Activated T-cell treated with anti-CD3 and anti-CD28 coated beads, Interleukin-2, amount 50 U/mL, for 24 hours (primary cell): ENCODE data around the gene ZBTB17.
"Not testable (repeated sequence)": the region's sequence is repeated elsewhere in the genome, so short reads cannot be mapped to it uniquely, and the experiment has no call there.

ENCODE experiments used
- DNase-seq: peaks from one replicate; pipeline ENCODE4 v3.0.0-alpha.2; 2020
- H3K27ac Mint-ChIP-seq: 2 replicates; pipeline ENCODE4 v1.8.0; 2020; ENCODE audit warnings: mild to moderate bottlenecking, mixed read lengths
- H3K27me3 Mint-ChIP-seq: 2 replicates; pipeline ENCODE4 v1.8.0; 2020; ENCODE audit warnings: mixed read lengths
- H3K36me3 Mint-ChIP-seq: 2 replicates; pipeline ENCODE4 v1.8.0; 2020; ENCODE audit warnings: low read depth, mixed read lengths
- H3K4me1 Mint-ChIP-seq: 2 replicates; pipeline ENCODE4 v1.8.0; 2020; ENCODE audit warnings: low read depth, mixed read lengths
- H3K4me3 Mint-ChIP-seq: 2 replicates; pipeline ENCODE4 v1.8.0; 2020; ENCODE audit warnings: mild to moderate bottlenecking, moderate library complexity, mixed read lengths
- H3K9me3 Mint-ChIP-seq: 2 replicates; pipeline ENCODE4 v1.8.0; 2020; ENCODE audit warnings: mixed read lengths

Gene ZBTB17

DNA sequence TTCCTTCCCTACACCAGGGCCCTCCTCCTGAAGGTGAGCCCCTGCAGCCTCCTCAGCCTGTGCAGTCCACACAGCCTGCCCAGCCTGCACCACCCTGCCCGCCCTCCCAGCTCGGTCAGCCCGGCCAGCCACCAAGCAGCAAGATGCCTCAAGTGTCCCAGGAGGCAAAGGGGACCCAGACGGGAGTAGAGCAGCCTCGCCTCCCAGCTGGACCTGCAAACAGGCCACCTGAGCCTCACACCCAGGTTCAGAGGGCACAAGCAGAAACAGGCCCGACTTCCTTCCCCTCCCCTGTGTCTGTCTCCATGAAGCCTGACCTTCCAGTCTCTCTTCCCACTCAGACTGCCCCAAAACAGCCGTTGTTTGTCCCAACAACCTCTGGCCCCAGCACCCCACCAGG, 38.8 kb downstream of the ZBTB17 start:
- no peak overlapping the region for H3K4me3 Mint-ChIP-seq
- H3K4me1 Mint-ChIP-seq: peaks cover 13% of the 10 kb centered on the region
- H3K27me3 Mint-ChIP-seq: no peaks in the 10 kb centered on the region
- peak; percentile 29 for DNase-seq
- H3K27ac Mint-ChIP-seq: peak overlapping the region; percentile 95
- H3K9me3 Mint-ChIP-seq: no peaks in the 10 kb centered on the region
- peaks cover 99% of the 10 kb centered on the region for H3K36me3 Mint-ChIP-seq

DNA sequence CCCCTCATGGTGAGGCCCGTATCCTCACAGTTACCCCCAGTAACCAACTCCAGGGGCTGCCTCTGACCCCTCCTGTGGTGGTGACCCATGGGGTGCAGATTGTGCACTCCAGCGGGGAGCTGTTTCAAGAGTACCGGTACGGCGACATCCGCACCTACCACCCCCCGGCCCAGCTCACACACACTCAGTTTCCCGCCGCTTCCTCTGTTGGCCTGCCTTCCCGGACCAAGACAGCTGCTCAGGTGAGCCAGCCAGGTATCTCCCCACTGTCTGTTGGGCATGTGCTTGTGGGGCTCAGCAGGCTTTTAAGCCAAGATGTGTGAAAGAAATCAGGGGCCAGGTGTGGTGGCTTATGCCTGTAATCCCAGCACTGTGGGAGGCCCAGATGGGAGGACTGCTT, 39.9 kb downstream of the ZBTB17 start:
- Mint-ChIP-seq H3K36me3 (peaks cover 99% of the 10 kb centered on the region), H3K27me3 (no peaks in the 10 kb centered on the region), H3K9me3 (no peaks in the 10 kb centered on the region), H3K4me1 (peaks cover 13% of the 10 kb centered on the region), H3K4me3 (no peak overlapping the region), H3K27ac (peak overlapping the region; percentile 79)
- DNase-seq: no peak

DNA sequence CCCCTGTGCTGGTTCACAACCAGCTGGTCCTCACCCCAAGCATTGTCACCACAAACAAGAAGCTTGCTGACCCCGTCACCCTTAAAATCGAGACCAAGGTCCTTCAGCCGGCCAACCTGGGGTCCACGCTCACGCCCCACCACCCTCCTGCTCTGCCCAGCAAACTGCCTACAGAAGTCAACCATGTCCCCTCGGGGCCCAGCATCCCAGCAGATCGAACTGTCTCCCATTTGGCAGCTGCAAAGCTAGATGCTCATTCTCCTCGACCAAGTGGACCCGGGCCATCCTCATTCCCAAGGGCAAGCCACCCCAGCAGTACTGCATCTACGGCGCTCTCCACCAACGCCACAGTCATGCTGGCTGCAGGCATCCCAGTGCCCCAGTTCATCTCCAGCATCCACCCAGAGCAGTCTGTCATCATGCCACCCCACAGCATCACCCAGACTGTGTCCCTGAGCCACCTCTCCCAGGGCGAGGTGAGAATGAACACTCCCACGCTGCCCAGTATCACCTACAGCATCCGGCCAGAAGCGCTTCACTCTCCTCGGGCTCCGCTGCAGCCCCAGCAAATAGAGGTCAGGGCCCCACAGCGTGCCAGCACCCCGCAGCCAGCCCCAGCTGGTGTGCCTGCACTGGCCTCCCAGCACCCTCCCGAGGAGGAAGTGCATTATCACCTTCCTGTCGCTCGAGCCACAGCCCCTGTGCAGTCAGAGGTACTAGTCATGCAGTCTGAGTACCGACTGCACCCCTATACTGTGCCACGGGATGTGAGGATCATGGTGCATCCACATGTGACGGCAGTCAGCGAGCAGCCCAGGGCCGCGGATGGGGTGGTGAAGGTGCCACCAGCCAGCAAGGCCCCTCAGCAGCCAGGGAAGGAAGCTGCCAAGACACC, 40.6 kb downstream of the ZBTB17 start:
- no peaks in the 10 kb centered on the region for H3K9me3 Mint-ChIP-seq
- no peak overlapping the region for H3K4me3 Mint-ChIP-seq
- H3K27ac Mint-ChIP-seq: peak overlapping the region; percentile 32
- H3K36me3 Mint-ChIP-seq: peaks cover 99% of the 10 kb centered on the region
- peak; percentile 27 for DNase-seq
- H3K4me1 Mint-ChIP-seq: peaks cover 13% of the 10 kb centered on the region
- no peaks in the 10 kb centered on the region for H3K27me3 Mint-ChIP-seq

- Mint-ChIP-seq H3K27ac (peak overlapping the region; percentile 32), H3K4me3 (no peak overlapping the region), H3K27me3 (no peaks in the 10 kb centered on the region), H3K9me3 (no peaks in the 10 kb centered on the region), H3K4me1 (peaks cover 13% of the 10 kb centered on the region), H3K36me3 (peaks cover 99% of the 10 kb centered on the region)
- DNase-seq: no peak
Measured at GRCh38 chr1:15934211-15935055, 41.5 kb downstream of the ZBTB17 start.

DNA sequence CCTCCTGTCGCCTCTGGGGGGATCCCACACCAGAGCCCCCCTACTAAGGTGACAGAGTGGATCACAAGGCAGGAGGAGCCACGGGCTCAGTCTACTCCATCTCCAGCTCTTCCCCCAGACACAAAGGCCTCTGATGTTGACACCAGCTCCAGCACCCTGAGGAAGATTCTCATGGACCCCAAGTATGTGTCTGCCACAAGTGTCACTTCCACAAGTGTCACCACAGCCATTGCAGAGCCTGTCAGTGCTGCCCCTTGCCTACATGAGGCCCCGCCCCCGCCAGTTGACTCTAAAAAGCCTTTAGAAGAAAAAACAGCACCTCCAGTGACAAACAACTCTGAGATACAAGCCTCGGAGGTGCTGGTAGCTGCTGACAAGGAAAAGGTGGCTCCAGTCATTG, 42.2 kb downstream of the ZBTB17 start:
- DNase-seq: no peak
- Mint-ChIP-seq H3K36me3 (peaks cover 99% of the 10 kb centered on the region), H3K9me3 (no peaks in the 10 kb centered on the region), H3K27me3 (no peaks in the 10 kb centered on the region), H3K4me1 (peaks cover 13% of the 10 kb centered on the region), H3K4me3 (no peak overlapping the region), H3K27ac (peak overlapping the region; percentile 78)

DNA sequence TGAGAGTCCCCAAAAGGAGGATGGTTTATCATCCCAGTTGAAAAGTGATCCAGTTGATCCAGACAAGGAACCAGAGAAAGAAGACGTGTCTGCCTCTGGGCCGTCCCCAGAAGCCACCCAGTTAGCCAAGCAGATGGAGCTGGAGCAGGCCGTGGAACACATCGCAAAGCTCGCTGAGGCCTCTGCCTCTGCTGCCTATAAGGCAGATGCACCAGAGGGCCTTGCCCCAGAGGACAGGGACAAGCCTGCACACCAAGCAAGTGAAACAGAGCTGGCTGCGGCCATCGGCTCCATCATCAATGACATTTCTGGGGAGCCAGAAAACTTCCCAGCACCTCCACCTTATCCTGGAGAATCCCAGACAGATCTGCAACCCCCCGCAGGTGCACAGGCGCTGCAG, 43.3 kb downstream of the ZBTB17 start:
- Mint-ChIP-seq H3K9me3 (no peaks in the 10 kb centered on the region), H3K36me3 (peaks cover 99% of the 10 kb centered on the region), H3K4me1 (peaks cover 10% of the 10 kb centered on the region), H3K27me3 (no peaks in the 10 kb centered on the region), H3K4me3 (no peak overlapping the region), H3K27ac (peak overlapping the region; percentile 78)
- peak; percentile 26 for DNase-seq

GRCh38 chr1:15931884-15932283, 44.0 kb downstream of the ZBTB17 start:
- no peaks in the 10 kb centered on the region for H3K27me3 Mint-ChIP-seq
- H3K27ac Mint-ChIP-seq: peak overlapping the region; percentile 78
- H3K4me3 Mint-ChIP-seq: no peak overlapping the region
- peaks cover 6% of the 10 kb centered on the region for H3K4me1 Mint-ChIP-seq
- DNase-seq: no peak
- peaks cover 99% of the 10 kb centered on the region for H3K36me3 Mint-ChIP-seq
- H3K9me3 Mint-ChIP-seq: no peaks in the 10 kb centered on the region

DNA sequence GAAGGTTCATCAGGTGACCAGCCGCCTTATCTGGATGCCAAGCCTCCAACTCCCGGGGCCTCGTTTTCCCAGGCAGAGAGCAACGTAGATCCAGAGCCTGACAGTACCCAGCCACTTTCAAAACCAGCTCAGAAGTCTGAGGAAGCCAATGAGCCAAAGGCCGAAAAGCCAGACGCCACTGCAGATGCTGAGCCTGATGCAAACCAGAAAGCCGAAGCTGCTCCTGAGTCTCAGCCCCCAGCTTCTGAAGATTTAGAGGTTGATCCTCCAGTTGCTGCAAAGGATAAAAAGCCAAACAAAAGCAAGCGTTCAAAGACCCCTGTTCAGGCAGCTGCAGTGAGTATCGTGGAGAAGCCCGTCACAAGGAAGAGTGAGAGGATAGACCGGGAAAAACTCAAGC, 44.5 kb downstream of the ZBTB17 start:
- H3K4me3 Mint-ChIP-seq: no peak overlapping the region
- peak overlapping the region; percentile 27 for H3K27ac Mint-ChIP-seq
- no peaks in the 10 kb centered on the region for H3K27me3 Mint-ChIP-seq
- H3K4me1 Mint-ChIP-seq: peaks cover 6% of the 10 kb centered on the region
- H3K36me3 Mint-ChIP-seq: peaks cover 99% of the 10 kb centered on the region
- no peak for DNase-seq
- H3K9me3 Mint-ChIP-seq: no peaks in the 10 kb centered on the region

GRCh38 chr1:15928971-15929965, 46.6 kb downstream of the ZBTB17 start:
- Mint-ChIP-seq H3K4me3 (no peak overlapping the region), H3K4me1 (peaks cover 6% of the 10 kb centered on the region), H3K9me3 (no peaks in the 10 kb centered on the region), H3K27ac (peak overlapping the region; percentile 15), H3K36me3 (peaks cover 96% of the 10 kb centered on the region), H3K27me3 (no peaks in the 10 kb centered on the region)
- no peak for DNase-seq

GRCh38 chr1:15926448-15926847, 49.5 kb downstream of the ZBTB17 start:
- not testable (repeated sequence) for H3K27me3 Mint-ChIP-seq, H3K9me3 Mint-ChIP-seq, DNase-seq, H3K27ac Mint-ChIP-seq, H3K4me3 Mint-ChIP-seq
- peaks cover 17% of the 10 kb centered on the region for H3K4me1 Mint-ChIP-seq
- peaks cover 94% of the 10 kb centered on the region for H3K36me3 Mint-ChIP-seq

DNA sequence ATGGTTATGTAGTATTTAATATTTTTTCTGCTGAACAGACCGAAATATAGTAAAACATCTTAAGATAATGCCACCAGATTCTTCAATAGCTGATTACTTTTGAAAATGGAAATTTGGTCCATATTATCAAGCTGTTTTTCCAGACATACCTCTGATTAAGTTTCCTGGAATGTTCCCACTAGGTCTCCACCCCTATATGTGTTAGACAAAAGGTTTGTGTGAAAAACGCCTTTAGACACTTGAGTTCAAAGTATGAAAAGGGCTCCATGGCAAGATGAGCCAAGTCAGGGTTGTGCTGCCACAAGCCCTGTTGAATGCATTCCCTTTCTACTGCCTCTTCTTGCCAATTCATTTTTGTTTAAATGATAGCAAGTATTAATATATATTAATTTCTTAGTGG, 52.7 kb downstream of the ZBTB17 start:
- H3K4me3 Mint-ChIP-seq: no peak overlapping the region
- H3K36me3 Mint-ChIP-seq: peaks cover 90% of the 10 kb centered on the region
- H3K4me1 Mint-ChIP-seq: peaks cover 39% of the 10 kb centered on the region
- H3K27ac Mint-ChIP-seq: peak overlapping the region; percentile 15
- DNase-seq: no peak
- H3K27me3 Mint-ChIP-seq: no peaks in the 10 kb centered on the region
- no peaks in the 10 kb centered on the region for H3K9me3 Mint-ChIP-seq

- Mint-ChIP-seq H3K27me3 (no peaks in the 10 kb centered on the region), H3K9me3 (no peaks in the 10 kb centered on the region), H3K4me3 (peak overlapping the region; percentile 42), H3K4me1 (peaks cover 66% of the 10 kb centered on the region), H3K36me3 (peaks cover 89% of the 10 kb centered on the region), H3K27ac (peak overlapping the region; percentile 86)
- peak; percentile 62 for DNase-seq
Measured at GRCh38 chr1:15918962-15919715, 56.8 kb downstream of the ZBTB17 start.

- Mint-ChIP-seq H3K27ac (peak overlapping the region; percentile 86), H3K27me3 (no peaks in the 10 kb centered on the region), H3K9me3 (no peaks in the 10 kb centered on the region), H3K4me1 (peaks cover 59% of the 10 kb centered on the region), H3K4me3 (no peak overlapping the region), H3K36me3 (peaks cover 90% of the 10 kb centered on the region)
- DNase-seq: no peak
Measured at GRCh38 chr1:15916916-15917315, 59.0 kb downstream of the ZBTB17 start.
